ENCODE data around the gene DNAAF8.

The DNAAF8 gene

GRCh38 chr16:4788910-4789309, 54.6 kb downstream of the DNAAF8 start:
- Histone ChIP-seq H3K4me3 (ENCODE audit: low read length) (no peak overlapping the region), H3K27ac (ENCODE audit: low read depth, low read length) (no peak overlapping the region), H3K9ac (ENCODE audit: low read depth, low read length) (no peak overlapping the region), H3K9me3 (ENCODE audit: insufficient read depth, low read depth, low read length) (no peaks in the 10 kb centered on the region), H3K27me3 (ENCODE audit: insufficient read depth, low read length) (no peaks in the 10 kb centered on the region), H3K4me1 (ENCODE audit: insufficient read depth, low read length) (peaks cover 8% of the 10 kb centered on the region), H3K36me3 (ENCODE audit: insufficient read depth, low read length) (no peaks in the 10 kb centered on the region)
- 92% methylated on average over 7 of the region's 7 CpGs for WGBS

GRCh38 chr16:4790261-4790660, 55.9 kb downstream of the DNAAF8 start:
- H3K27ac ChIP-seq (ENCODE audit: low read depth, low read length): no peak overlapping the region
- WGBS: 91% methylated on average over 10 of the region's 10 CpGs

GRCh38 chr16:4790871-4791270, 56.5 kb downstream of the DNAAF8 start:
- no peaks in the 10 kb centered on the region for H3K27me3 ChIP-seq (ENCODE audit: insufficient read depth, low read length)
- no peaks in the 10 kb centered on the region for H3K36me3 ChIP-seq (ENCODE audit: insufficient read depth, low read length)
- no peaks in the 10 kb centered on the region for H3K9me3 ChIP-seq (ENCODE audit: insufficient read depth, low read depth, low read length)
- H3K4me1 ChIP-seq (ENCODE audit: insufficient read depth, low read length): peaks cover 8% of the 10 kb centered on the region
- H3K4me3 ChIP-seq (ENCODE audit: low read length): no peak overlapping the region
- no peak overlapping the region for H3K27ac ChIP-seq (ENCODE audit: low read depth, low read length)
- no peak overlapping the region for H3K9ac ChIP-seq (ENCODE audit: low read depth, low read length)
- 93% methylated on average over 10 of the region's 10 CpGs for WGBS

More at GRCh38 chr16:4790261-4790660, 55.9 kb downstream of the DNAAF8 start:
- no peak overlapping the region for H3K4me3 ChIP-seq (ENCODE audit: low read length)
- no peaks in the 10 kb centered on the region for H3K9me3 ChIP-seq (ENCODE audit: insufficient read depth, low read depth, low read length)
- no peak overlapping the region for H3K9ac ChIP-seq (ENCODE audit: low read depth, low read length)
- H3K27me3 ChIP-seq (ENCODE audit: insufficient read depth, low read length): no peaks in the 10 kb centered on the region
- H3K4me1 ChIP-seq (ENCODE audit: insufficient read depth, low read length): peaks cover 8% of the 10 kb centered on the region
- no peaks in the 10 kb centered on the region for H3K36me3 ChIP-seq (ENCODE audit: insufficient read depth, low read length)

GRCh38 chr16:4792951-4793513, 58.7 kb downstream of the DNAAF8 start:
- Histone ChIP-seq H3K36me3 (ENCODE audit: insufficient read depth, low read length) (peaks cover 8% of the 10 kb centered on the region; the same call in 1 of the 2 replicates), H3K27me3 (ENCODE audit: insufficient read depth, low read length) (no peaks in the 10 kb centered on the region), H3K9ac (ENCODE audit: low read depth, low read length) (no peak overlapping the region), H3K4me3 (ENCODE audit: low read length) (no peak overlapping the region), H3K9me3 (ENCODE audit: insufficient read depth, low read depth, low read length) (no peaks in the 10 kb centered on the region), H3K27ac (ENCODE audit: low read depth, low read length) (no peak overlapping the region), H3K4me1 (ENCODE audit: insufficient read depth, low read length) (peaks cover 4% of the 10 kb centered on the region)
- WGBS: 82% methylated on average over 13 of the region's 13 CpGs

GRCh38 chr16:4795181-4795827, 61.0 kb downstream of the DNAAF8 start, which contains the start of gene SMIM22:
SMIM22 (plus strand) TSS chr16:4795369; CDS start chr16:4795735, 366 bp downstream.
- no peak within 1 kb of the TSS for H3K4me3 ChIP-seq (ENCODE audit: low read length)
- H3K27me3 ChIP-seq (ENCODE audit: insufficient read depth, low read length): no peaks in the 10 kb centered on the region
- H3K9me3 ChIP-seq (ENCODE audit: insufficient read depth, low read depth, low read length): no peaks in the 10 kb centered on the region
- H3K27ac ChIP-seq (ENCODE audit: low read depth, low read length): no peak within 1 kb of the TSS
- 88% methylated on average over 14 of the region's 14 CpGs for WGBS
- peaks cover 24% of the 10 kb centered on the region for H3K36me3 ChIP-seq (ENCODE audit: insufficient read depth, low read length)
- no peaks in the 10 kb centered on the region for H3K4me1 ChIP-seq (ENCODE audit: insufficient read depth, low read length)
- H3K9ac ChIP-seq (ENCODE audit: low read depth, low read length): no peak within 1 kb of the TSS

GRCh38 chr16:4795828-4796572, 61.7 kb downstream of the DNAAF8 start:
- H3K9ac ChIP-seq (ENCODE audit: low read depth, low read length): no peak overlapping the region
- peaks cover 24% of the 10 kb centered on the region for H3K36me3 ChIP-seq (ENCODE audit: insufficient read depth, low read length)
- H3K4me3 ChIP-seq (ENCODE audit: low read length): no peak overlapping the region
- H3K27ac ChIP-seq (ENCODE audit: low read depth, low read length): no peak overlapping the region
- H3K4me1 ChIP-seq (ENCODE audit: insufficient read depth, low read length): no peaks in the 10 kb centered on the region
- WGBS: 91% methylated on average over 30 of the region's 30 CpGs
- H3K9me3 ChIP-seq (ENCODE audit: insufficient read depth, low read depth, low read length): no peaks in the 10 kb centered on the region
- H3K27me3 ChIP-seq (ENCODE audit: insufficient read depth, low read length): no peaks in the 10 kb centered on the region

GRCh38 chr16:4796982-4797804, 62.9 kb downstream of the DNAAF8 start:
- Histone ChIP-seq H3K9ac (ENCODE audit: low read depth, low read length) (no peak overlapping the region), H3K4me3 (ENCODE audit: low read length) (no peak overlapping the region), H3K9me3 (ENCODE audit: insufficient read depth, low read depth, low read length) (no peaks in the 10 kb centered on the region), H3K27me3 (ENCODE audit: insufficient read depth, low read length) (no peaks in the 10 kb centered on the region), H3K4me1 (ENCODE audit: insufficient read depth, low read length) (0 out of 2 replicates have a peak, but pooled peaks cover 4% of the 10 kb centered on the region), H3K36me3 (ENCODE audit: insufficient read depth, low read length) (peaks cover 24% of the 10 kb centered on the region), H3K27ac (ENCODE audit: low read depth, low read length) (no peak overlapping the region)
- WGBS: 91% methylated on average over 19 of the region's 21 CpGs

- H3K9me3 ChIP-seq (ENCODE audit: insufficient read depth, low read depth, low read length): no peaks in the 10 kb centered on the region
- H3K4me1 ChIP-seq (ENCODE audit: insufficient read depth, low read length): 0 out of 2 replicates have a peak, but pooled peaks cover 4% of the 10 kb centered on the region
- no peak overlapping the region for H3K9ac ChIP-seq (ENCODE audit: low read depth, low read length)
- H3K36me3 ChIP-seq (ENCODE audit: insufficient read depth, low read length): peaks cover 24% of the 10 kb centered on the region
- H3K4me3 ChIP-seq (ENCODE audit: low read length): no peak overlapping the region
- no peak overlapping the region for H3K27ac ChIP-seq (ENCODE audit: low read depth, low read length)
- H3K27me3 ChIP-seq (ENCODE audit: insufficient read depth, low read length): no peaks in the 10 kb centered on the region
- 95% methylated on average over 22 of the region's 22 CpGs for WGBS
Observed at GRCh38 chr16:4797805-4798252, 63.5 kb downstream of the DNAAF8 start.

- 93% methylated on average over 16 of the region's 16 CpGs for WGBS
- Histone ChIP-seq H3K36me3 (ENCODE audit: insufficient read depth, low read length) (peaks cover 24% of the 10 kb centered on the region), H3K27ac (ENCODE audit: low read depth, low read length) (no peak overlapping the region), H3K9me3 (ENCODE audit: insufficient read depth, low read depth, low read length) (no peaks in the 10 kb centered on the region), H3K4me3 (ENCODE audit: low read length) (no peak overlapping the region), H3K27me3 (ENCODE audit: insufficient read depth, low read length) (no peaks in the 10 kb centered on the region), H3K4me1 (ENCODE audit: insufficient read depth, low read length) (peaks cover 7% of the 10 kb centered on the region; the same call in 1 of the 2 replicates), H3K9ac (ENCODE audit: low read depth, low read length) (no peak overlapping the region)
Observed at GRCh38 chr16:4798456-4798855, 64.1 kb downstream of the DNAAF8 start.

Data from HUES64 (cell line).